Measurements from ENCODE around the gene ERN2.
"Not testable (repeated sequence)": the region's sequence is repeated elsewhere in the genome, so short reads cannot be mapped to it uniquely, and the experiment has no call there.

The ERN2 gene

DNA sequence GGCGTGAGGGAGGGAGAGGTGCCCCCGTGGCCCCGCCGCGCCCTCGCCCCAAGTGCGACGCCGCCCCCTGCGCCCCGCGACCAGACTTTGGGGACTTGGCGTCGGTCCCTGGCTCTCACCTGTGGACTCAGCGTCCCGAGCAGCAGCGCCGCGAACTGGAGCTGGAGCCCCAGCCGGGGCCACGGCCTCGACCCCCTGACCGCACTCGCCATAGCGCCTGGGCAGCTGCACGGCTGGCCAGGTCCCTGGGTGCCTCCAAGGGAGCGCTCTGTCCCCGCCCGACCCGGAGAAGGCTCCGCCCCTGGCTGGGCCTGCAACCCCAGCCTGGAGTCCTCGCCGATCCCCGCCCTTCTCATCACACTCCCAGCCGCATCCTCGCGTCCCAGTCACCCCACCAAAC lies at the start of gene ERN2:
ERN2 (minus strand) TSS at position 247 of the 400 bp plus-strand sequence; CDS start at position 212, 35 bp downstream.
- DNase-seq (ENCODE audit: low read depth in 3 of 3, low spot score in 1 of 3): no peak

DNA sequence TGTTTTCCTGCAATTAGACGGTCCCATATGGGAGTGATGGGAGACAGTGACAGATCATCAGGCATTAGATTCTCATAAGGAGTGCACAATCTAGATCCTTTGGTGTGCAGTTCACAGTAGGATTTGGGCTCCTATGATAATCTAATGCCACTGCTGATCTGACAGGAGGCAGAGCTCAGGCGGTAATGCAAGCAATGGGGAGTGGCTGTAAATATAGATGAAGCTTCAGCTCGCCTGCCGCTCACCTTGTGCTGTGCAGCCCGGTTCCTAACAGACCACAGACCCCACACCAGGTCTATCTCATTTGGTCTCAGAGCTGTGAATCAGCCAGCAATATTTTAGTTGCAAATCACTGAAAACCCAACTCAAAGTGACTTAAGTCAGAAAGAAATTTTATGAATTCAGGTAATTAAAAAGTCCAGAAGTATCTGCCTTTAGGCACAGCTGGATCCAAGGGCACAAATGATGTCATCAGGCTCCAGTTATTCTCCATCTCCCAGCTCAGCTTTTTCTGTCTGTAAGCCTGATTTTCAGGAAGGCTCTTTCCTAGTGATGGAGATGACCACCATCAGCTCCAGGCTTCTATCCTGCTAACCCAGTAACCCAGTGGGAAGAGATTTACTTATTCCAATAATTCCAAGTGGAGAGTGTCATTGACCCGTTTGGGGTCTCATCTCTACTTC lies 45.1 kb upstream of the ERN2 start:
- no peak for DNase-seq (ENCODE audit: low read depth in 3 of 3, low spot score in 1 of 3)

DNA sequence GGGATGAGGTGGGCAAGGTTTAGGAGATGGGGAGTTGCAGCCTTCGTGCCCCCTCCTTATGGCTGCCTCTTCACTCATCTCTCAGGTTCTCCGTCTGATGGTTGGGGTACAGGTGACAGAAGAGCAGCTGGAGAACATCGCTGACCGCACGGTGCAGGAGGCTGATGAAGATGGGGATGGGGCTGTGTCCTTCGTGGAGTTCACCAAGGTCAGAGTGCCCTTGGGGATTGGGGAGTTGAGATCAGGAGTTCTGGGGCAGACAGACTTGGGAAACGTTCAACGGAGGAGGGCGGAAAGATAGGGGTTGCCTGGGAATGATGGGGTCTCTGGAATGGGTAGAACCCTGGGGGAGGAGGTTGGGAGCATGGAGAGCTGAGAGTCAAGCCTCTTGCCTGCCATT lies 44.1 kb upstream of the ERN2 start:
- DNase-seq (ENCODE audit: low read depth in 3 of 3, low spot score in 1 of 3): no peak

DNA sequence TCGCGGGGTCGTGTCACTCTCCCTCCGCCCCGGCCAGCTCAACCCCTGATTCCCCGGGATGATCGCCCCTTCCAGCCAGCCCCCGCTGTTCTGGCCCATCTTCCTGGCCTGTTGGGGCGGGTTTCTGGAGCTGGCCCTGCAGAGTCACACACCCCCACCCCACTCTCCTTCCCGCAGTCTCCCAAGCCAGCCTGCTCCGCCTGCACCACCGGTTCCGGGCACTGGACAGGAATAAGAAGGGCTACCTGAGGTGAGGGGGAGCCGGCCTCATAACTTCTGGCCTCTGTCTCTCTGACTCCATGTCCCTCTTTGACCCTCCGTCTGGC lies 42.4 kb upstream of the ERN2 start:
- no peak for DNase-seq (ENCODE audit: low read depth in 3 of 3, low spot score in 1 of 3)

DNA sequence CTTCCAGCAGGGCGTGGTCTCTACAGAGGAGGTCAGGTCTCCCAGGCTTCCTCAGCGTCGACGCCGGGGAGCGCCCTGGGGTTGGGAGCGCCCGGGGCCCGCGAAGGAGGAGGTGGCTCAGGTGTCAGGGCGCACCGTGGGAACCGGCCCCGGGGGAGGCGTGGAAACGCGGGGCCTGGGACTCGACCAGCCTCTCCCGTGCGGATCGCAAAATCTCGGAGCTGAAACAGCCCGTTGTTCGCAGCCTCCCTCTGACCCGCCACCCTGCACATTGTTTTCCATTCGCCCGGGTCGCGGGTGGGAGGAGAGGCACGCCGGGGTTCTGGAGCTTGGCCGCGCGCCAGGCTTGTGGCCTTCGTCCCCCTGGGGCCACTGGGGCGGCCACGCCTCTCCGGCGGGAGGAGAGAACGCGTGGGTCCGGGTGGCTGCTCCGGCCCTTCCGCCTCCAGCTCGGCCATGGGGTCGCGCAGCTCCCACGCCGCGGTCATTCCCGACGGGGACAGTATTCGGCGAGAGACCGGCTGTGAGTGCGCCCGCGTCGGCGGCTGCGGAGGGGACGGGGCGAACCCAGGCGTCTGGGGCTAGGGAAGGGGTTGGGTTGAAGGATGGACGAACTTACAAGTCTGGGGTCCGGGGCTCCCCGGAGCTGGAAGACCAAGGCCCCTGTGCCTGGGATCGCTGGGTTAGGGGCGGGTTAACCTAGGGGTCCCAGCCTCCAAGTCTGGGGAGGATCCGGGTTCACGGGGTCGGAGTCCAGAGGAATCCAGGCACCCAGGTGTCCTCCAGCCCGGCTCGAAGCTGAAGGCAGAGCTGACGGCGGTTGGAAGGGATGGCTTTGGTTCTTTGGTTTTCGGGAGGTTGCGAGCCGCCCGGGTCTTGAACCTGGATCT lies 41.8 kb upstream of the ERN2 start, which contains the start of gene CHP2:
CHP2 (plus strand) TSS at position 433 of the 890 bp plus-strand sequence; CDS start at position 457, 24 bp downstream.
- no peak for DNase-seq (ENCODE audit: low read depth in 3 of 3, low spot score in 1 of 3)

DNA sequence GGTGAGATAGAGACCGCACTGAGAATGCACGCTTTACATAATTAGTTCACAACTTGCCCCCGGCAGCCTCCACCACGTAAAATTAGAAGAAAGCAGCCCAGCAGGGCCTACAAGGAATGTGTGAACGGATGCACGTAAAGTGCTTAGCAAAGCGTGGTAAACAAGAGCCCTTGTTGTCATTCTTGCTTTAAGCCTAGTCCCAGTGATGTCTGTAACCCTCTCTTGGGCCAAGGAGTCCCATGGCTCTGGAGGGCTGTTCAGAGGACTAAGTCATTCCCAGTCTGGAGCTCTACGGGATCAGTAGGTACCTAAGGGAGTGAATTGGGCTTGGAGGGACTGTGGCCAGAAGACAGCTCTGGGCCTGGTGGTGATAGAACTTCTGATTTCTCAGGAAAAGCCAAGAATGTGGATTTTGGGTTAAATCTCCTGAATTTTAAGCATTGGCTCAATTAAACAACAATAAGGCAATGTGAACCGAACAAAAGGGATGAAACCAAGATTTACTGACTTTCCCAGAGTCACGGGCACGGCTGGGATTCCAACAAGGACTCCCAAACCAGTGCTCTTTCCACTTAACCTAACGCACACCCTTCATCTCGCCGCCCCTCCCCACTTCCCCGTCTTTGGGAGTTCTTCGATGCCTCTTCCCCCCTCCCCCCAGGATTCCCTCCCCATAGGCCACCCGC lies 41.0 kb upstream of the ERN2 start:
- no peak for DNase-seq (ENCODE audit: low read depth in 3 of 3, low spot score in 1 of 3)

DNA sequence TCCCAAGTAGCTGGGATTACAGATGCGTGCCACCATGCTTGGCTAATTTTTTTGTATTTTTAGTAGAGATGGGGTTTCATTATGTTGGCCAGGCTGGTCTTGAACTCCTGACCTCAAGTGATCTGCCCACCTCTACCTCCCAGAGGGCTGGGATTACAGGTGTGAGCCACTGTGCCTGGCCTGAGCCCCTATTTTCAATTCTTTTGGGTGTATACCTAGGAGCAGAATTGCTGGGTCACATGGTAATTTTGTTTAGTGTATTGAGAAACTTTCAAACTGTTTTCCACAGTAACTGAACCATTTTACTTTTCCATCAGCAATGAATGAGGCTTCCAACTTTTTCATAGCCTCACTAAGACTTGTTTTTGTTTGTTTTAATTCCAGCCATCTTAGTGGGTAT lies 38.0 kb upstream of the ERN2 start:
- not testable (repeated sequence) for DNase-seq (ENCODE audit: low read depth in 3 of 3, low spot score in 1 of 3)

DNA sequence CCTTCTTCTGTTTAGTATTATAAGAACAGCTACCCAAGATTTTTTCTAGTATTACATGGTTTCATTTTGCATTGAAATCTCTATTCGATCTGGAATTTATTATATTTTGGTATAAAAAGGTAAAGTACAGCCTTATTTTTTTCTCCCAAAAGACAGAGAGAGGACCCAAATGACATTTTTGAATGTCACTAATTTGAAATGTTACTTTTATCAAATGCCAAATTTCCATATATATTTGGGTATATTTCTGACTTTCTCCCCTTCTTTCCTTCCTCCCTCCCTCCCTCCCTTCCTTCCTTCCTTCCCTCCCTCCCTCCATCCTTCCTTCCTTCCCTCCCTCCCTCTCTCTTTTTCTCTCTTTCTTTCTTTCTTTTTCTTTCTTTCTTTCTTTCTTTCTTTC lies 35.6 kb upstream of the ERN2 start:
- no peak for DNase-seq (ENCODE audit: low read depth in 3 of 3, low spot score in 1 of 3)

DNA sequence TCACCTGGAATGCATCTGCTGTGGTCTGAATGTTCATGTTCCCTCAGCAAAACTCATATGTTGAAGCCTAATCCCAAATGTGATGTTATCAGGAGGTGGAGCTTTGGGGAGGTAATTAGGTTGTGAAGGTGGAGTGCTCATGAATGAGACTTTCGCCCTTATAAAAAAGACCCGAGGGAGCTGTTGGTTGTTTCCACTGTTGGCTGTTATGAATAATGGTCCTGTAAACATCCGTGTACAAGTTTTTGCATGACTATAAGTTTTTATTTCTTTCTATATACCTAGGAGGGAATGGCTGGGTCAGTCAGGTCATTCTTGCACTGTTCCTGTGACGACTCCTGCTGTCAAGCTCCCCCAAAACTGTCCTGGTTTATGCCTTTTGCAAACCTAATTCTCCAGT lies 32.2 kb upstream of the ERN2 start:
- DNase-seq (ENCODE audit: low read depth in 3 of 3, low spot score in 1 of 3): no peak

DNA sequence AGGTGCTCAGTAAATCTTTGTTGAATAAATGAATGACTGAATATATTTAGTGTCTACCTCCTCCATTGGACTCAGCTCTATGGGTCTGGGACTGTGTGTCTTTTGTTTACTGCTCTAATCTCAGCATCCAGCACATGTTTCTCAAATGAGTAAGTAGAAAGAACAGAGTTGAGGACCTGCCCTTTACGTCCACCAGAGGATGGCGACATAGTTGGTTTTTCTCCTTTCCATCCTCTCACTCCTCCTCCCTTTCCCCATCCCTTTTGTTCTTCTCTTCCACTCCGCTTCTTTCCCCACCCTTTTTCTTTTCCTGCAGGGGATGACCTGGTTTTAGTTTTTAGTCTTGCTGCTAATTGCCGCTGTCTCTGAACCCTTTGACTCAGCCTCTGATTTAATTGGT lies 29.7 kb upstream of the ERN2 start:
- no peak for DNase-seq (ENCODE audit: low read depth in 3 of 3, low spot score in 1 of 3)

DNA sequence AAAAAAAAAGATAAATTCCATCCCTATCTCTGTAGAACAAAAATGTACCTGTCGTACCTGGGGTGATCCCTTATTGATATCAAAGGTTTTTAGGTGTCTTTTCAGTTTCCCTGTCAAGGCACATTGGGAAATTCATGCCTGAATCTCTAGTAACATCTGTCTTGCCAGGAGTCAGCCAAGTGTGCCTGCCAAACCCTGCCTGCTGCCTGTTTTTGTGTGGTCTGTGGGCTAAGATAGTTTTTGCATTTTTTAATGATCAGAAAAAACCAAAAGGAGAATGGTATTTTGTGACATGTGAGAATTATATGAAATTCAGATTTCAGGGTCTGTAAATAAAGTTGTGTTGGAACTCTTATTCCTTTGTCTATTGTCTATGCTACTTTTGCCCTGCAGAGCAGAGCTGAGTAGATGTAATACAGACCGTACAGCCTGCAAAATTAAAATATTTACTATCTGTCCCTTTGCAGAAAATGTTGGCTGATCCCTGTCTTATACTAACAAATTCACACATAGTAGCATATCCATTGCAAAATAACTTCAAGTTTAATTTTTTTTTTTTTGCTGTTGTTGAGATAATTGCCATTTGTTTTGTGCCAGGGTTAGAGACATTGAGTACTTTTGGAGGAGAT lies 28.8 kb upstream of the ERN2 start:
- DNase-seq (ENCODE audit: low read depth in 3 of 3, low spot score in 1 of 3): no peak

DNA sequence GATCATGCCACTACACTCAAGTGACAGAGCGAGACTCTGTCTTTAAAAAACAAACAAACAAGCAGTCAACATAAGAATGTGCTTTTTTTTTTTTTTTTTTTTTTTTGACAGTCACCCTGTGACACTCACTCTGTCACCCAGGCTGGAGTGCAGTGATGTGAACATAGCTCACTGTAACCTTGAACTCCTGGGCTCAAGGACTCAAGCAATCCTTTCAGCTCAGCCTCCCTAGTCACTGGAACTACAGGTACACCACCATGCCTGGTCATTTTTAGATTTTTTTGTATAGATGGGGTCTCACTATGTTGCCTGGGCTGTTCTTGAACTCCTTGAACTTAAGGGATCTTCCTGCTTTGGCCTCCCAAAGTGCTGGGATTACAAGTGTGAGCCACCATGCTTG lies 26.5 kb upstream of the ERN2 start:
- DNase-seq (ENCODE audit: low read depth in 3 of 3, low spot score in 1 of 3): no peak

DNA sequence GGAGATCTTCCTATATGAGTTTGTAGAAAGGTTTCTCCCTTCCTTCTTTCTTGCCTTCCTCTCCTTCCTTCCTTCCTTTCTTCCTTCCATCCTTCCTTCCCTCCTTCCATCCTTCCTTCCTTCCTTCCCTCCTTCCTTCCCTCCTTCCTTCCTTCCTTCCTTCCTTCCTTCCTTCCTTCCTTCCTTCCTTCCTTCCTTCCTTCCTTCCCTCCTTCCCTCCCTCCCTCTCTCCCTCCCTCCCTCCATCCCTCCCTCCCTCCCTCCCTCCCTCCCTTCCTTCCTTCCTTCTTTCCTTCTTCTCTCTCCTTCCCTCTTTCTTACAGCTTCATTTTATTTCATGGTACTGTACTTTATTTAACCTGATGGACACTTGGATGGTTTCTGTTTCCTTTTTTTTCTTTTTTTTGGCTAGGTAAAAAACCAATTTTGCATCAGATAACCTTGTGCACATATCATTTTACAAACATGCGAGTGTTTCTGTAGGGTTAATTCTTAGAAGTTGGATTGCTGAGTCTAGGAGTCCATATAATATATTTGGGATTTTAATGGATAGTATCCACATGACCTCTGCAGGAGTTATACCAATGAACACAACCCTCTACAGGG lies 24.5 kb upstream of the ERN2 start:
- DNase-seq (ENCODE audit: low read depth in 3 of 3, low spot score in 1 of 3): not testable (repeated sequence)

DNA sequence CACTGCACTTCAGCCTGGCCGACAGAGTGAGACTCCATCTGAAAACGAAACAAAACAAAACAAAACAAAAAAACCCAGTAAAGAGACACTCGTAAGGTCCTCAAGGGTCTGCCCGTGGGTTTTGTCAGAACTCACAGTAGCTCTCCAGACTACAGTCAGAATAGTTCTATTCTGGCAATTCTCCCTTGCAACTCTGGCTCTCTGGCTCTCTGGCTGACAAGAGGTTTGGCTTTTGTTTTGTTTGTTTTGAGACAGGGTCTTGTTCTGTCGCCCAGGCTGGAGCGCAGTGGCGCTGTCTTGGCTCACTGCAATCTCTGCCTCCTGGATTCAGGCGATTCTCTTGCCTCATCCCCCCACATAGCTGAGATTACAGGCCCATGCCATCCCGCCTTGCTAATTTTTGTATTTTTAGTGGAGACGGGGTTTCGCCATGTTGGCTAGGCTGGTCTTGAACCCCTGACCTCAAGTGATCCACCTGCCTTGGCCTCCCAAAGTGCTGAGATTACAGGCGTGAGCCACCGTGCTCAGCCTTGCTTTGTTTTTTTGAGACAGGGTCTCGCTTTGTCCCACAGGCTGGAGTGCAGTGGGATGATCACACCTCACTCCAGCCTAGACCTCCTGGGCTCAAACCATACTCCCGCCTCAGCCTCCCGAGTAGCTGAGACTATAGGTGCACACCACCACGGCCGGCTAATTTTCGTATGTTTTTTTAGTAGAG lies 21.3 kb upstream of the ERN2 start:
- DNase-seq (ENCODE audit: low read depth in 3 of 3, low spot score in 1 of 3): no peak

DNA sequence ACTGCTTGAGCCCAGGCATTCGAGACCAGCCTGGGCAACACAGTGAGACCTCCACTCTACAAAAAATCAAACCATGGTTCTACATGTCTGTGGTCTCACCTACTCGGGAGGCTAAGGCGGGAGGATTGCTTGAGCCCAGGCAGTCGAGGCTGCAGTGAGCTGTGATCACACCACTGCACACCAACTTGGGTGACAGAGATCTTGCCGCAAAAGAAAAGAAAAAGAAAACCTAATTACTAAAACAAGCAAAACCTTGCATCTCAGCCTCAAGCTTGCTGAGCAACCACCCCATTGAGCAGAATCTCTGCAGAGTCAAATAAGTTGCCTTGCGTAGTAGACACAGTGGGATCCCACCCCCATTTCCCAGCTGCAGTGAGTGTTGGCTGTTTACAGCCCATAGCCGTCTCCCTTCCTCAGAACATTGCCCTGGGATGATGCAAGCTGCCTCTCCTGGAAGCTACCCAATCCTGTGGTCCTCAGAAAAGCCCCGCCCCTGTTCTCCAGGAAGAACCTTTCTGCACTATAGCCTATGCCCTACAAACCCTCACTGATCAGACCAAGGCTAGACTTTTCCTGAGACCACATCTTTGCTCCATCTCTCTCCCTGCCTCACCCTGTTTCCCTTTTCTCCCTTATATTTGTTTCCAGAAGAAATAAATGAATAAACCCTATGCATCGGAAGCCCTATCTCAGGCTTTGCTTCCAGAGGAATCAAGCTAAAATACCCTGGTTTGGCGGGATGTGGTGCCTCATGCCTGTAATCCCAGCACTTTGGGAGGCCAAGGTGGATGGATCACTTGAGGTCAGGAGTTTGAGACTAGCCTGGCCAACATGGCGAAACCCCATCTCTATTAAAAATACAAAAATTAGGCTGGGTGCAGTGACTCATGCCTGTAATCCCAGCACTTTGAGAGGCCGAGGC lies 16.7 kb upstream of the ERN2 start:
- DNase-seq (ENCODE audit: low read depth in 3 of 3, low spot score in 1 of 3): no peak

DNA sequence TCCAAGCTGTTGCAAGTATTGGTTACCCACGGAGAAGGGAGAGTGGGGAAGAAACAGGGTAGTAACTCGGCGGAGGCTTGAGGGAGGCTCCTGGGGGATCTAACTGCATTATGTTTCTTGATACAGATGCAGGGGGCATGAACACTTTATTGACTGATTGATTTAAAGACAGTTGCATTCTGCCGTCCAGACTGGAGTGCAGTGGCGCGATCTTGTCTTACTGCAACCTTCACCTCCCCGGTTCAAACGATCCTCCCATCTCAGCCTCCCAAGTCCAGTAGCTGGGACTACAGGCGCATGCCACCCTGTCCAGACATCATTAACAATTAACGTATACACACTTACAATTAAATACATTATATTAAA lies 15.1 kb upstream of the ERN2 start:
- DNase-seq (ENCODE audit: low read depth in 3 of 3, low spot score in 1 of 3): no peak

DNA sequence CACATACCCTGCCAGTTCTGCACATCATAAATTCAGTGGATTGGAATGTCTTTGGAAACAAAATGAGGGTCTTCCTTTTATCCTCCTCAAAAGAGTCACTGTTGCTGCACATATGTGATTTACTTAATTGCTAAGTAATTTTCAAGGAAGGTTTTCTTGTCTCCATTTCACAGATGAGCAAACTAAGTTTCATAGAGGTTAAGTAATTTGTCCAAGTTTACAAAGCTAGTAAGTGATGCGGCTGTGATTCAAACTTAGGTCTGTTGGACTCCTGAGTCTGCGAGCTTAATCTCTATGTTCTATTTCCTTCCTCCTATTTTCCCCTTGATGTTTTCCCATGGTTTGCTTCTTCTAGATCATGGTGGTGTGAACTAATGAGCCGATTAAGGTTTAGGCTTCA lies 13.7 kb upstream of the ERN2 start:
- no peak for DNase-seq (ENCODE audit: low read depth in 3 of 3, low spot score in 1 of 3)

DNA sequence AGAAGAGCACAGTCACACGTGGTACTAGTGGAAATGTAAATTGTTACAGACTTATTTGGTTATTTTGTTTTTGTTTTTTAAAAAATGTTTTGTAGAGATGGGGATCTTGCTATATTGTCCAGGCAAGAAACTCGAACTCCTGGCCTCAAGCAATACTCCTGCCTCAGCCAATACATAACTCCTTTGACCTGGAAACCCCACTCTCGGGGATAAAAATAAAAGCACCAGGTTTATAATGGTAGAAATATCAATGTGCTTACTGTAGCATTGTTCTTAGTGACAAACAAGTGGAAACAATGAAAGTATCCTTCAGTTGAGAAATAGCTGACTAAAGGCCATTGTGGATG lies 11.7 kb upstream of the ERN2 start:
- DNase-seq (ENCODE audit: low read depth in 3 of 3, low spot score in 1 of 3): no peak

DNA sequence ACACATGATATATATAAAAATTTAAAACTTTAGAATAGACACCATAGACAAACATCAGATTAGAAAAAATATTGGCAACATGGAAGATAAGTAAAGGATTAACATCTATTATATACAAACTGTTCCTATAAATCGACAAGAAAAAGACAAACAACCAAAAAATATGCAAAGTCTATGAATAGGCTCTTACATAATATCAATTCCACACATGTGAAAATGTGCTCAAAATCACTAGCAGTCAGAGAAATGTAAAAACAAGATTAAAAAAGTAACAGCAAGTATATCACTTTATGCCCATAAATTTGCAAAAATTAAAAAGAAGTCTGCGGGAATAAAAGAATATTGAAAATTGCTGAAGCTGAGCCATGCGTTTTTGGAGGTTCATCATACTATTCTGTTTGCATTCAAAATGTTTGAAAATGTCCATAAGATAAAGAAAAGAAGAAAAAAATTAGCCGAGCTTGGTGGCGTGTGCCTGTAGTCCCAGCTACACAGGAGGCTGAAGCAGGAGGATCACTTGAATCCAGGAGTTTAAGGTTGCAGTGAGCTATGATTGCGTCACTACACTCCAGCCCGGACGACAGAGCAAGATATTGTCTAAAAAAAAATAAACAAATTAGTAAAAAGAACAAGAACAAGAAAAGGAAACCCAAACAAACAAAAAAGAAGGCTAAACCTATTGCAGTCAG lies 11.2 kb upstream of the ERN2 start:
- DNase-seq (ENCODE audit: low read depth in 3 of 3, low spot score in 1 of 3): no peak
